H9 (cell line): ENCODE data around the gene ANKRD11. TPM values are rescaled to one million over a fixed set of nuclear protein-coding genes. Genes with fewer than 3 reads are reported as not detected.
A peak's percentile ranks its signal among the peaks of the same experiment; 100 is the strongest.
"Not testable (repeated sequence)": the region's sequence is repeated elsewhere in the genome, so short reads cannot be mapped to it uniquely, and the experiment has no call there.

Source experiments
- DNase-seq: peaks from one replicate; pipeline ENCODE4 v3.0.0-alpha.2; 2017
- H2AFZ ChIP-seq: one replicate; pipeline ENCODE4 v1.6.1; 2013; ENCODE audit warnings: mild to moderate bottlenecking, low read length, control low read depth, moderate library complexity
- H2AK5ac ChIP-seq: 2 replicates; pipeline ENCODE4 v1.6.1; 2013; ENCODE audit warnings: low read length, control low read depth, mixed read lengths; ENCODE audit not compliant: insufficient read length
- H2BK120ac ChIP-seq: one replicate; pipeline ENCODE4 v1.6.1; 2013; ENCODE audit warnings: low read depth, mild to moderate bottlenecking, low read length, control low read depth, inconsistent platforms; ENCODE audit not compliant: poor library complexity, severe bottlenecking
- H2BK12ac ChIP-seq: 2 replicates; pipeline ENCODE4 v1.6.1; 2013; ENCODE audit warnings: low read length, control low read depth, mixed read lengths, low read depth; ENCODE audit not compliant: insufficient read length
- H2BK15ac ChIP-seq: 2 replicates; pipeline ENCODE4 v1.6.1; 2013; ENCODE audit warnings: low read depth, low read length, control low read depth
- H2BK20ac ChIP-seq: one replicate; pipeline ENCODE4 v1.6.1; 2013; ENCODE audit warnings: low read depth, mild to moderate bottlenecking, low read length, control low read depth, inconsistent platforms; ENCODE audit not compliant: poor library complexity, severe bottlenecking
- H2BK5ac ChIP-seq: 2 replicates; pipeline ENCODE4 v1.6.1; 2013; ENCODE audit warnings: low read length, control low read depth, mixed read lengths; ENCODE audit not compliant: insufficient read length
- H3K14ac ChIP-seq: 2 replicates; pipeline ENCODE4 v1.6.1; 2013; ENCODE audit warnings: low read length, control low read depth; ENCODE audit not compliant: insufficient read depth
- H3K18ac ChIP-seq: 2 replicates; pipeline ENCODE4 v1.6.1; 2013; ENCODE audit warnings: low read depth, mild to moderate bottlenecking, mixed read lengths, low read length, control low read depth; ENCODE audit not compliant: insufficient read length
- H3K23ac ChIP-seq: 2 replicates; pipeline ENCODE4 v1.6.1; 2013; ENCODE audit warnings: low read length, control low read depth, mixed read lengths, low read depth; ENCODE audit not compliant: insufficient read length
- H3K23me2 ChIP-seq: 2 replicates; pipeline ENCODE4 v1.6.1; 2013; ENCODE audit warnings: low read depth, mild to moderate bottlenecking, mixed read lengths, low read length, control low read depth; ENCODE audit not compliant: insufficient read length, poor library complexity, severe bottlenecking
- H3K27ac ChIP-seq: 2 replicates; pipeline ENCODE4 v1.5.1; 2013; ENCODE audit warnings: low read length, control low read depth, mixed read lengths, low read depth; ENCODE audit not compliant: insufficient read length
- H3K27me3 ChIP-seq: 2 replicates; pipeline ENCODE4 v1.6.1; 2013; ENCODE audit warnings: low read length, control low read depth, inconsistent platforms; ENCODE audit not compliant: insufficient read depth
- H3K4ac ChIP-seq: 2 replicates; pipeline ENCODE4 v1.6.1; 2013; ENCODE audit warnings: low read depth, mild to moderate bottlenecking, control low read depth, inconsistent platforms, low read length, moderate library complexity
- H3K4me1 ChIP-seq: 2 replicates; pipeline ENCODE4 v1.6.1; 2013; ENCODE audit warnings: low read length, control low read depth, inconsistent platforms; ENCODE audit not compliant: insufficient read depth
- H3K4me2 ChIP-seq: 2 replicates; pipeline ENCODE4 v1.6.1; 2013; ENCODE audit warnings: low read length, control low read depth, mixed read lengths; ENCODE audit not compliant: insufficient read length, insufficient read depth
- H3K56ac ChIP-seq: 2 replicates; pipeline ENCODE4 v1.6.1; 2013; ENCODE audit warnings: low read depth, mild to moderate bottlenecking, mixed read lengths, low read length, control low read depth; ENCODE audit not compliant: insufficient read length
- H3K79me1 ChIP-seq: 2 replicates; pipeline ENCODE4 v1.6.1; 2013; ENCODE audit warnings: low read depth, mild to moderate bottlenecking, moderate library complexity, low read length, control low read depth, inconsistent platforms; ENCODE audit not compliant: insufficient read depth, poor library complexity, severe bottlenecking
- H3K79me2 ChIP-seq: 2 replicates; pipeline ENCODE4 v1.6.1; 2013; ENCODE audit warnings: low read length, control low read depth, inconsistent platforms; ENCODE audit not compliant: insufficient read depth
- H3K9ac ChIP-seq: 2 replicates; pipeline ENCODE4 v1.6.1; 2013; ENCODE audit warnings: low read length, control low read depth, mixed read lengths; ENCODE audit not compliant: insufficient read length; ENCODE audit errors: extremely low read depth
- H3K9me3 ChIP-seq: one replicate; pipeline ENCODE4 v1.6.1; 2013; ENCODE audit warnings: low read depth, low read length, inconsistent platforms; ENCODE audit not compliant: control insufficient read depth
- H3T11ph ChIP-seq: one replicate; pipeline ENCODE4 v1.6.1; 2013; ENCODE audit warnings: mild to moderate bottlenecking, low read length, control low read depth, inconsistent platforms
- H4K20me1 ChIP-seq: one replicate; pipeline ENCODE4 v1.6.1; 2013; ENCODE audit not compliant: control insufficient read depth, insufficient read length, insufficient read depth
- H4K5ac ChIP-seq: 2 replicates; pipeline ENCODE4 v1.6.1; 2013; ENCODE audit warnings: low read depth, mild to moderate bottlenecking, mixed read lengths, low read length, control low read depth; ENCODE audit not compliant: insufficient read length
- H4K8ac ChIP-seq: replicated peaks from 2 replicates; pipeline ENCODE4 v1.6.1; 2013; ENCODE audit warnings: low read length, control low read depth, mixed read lengths, low read depth; ENCODE audit not compliant: insufficient read length
- H4K91ac ChIP-seq: 2 replicates; pipeline ENCODE4 v1.6.1; 2013; ENCODE audit warnings: low read depth, mild to moderate bottlenecking, moderate library complexity, mixed read lengths, low read length, control low read depth; ENCODE audit not compliant: insufficient read length
- H3K27ac Mint-ChIP-seq, 3 experiments: 2 replicates in 2 of 3; 3 replicates in 1 of 3; pipeline ENCODE4 v1.8.0; 2020 to 2021; ENCODE audit warnings: mixed read lengths in 3 of 3, mild to moderate bottlenecking in 1 of 3, moderate library complexity in 1 of 3
- H3K27me3 Mint-ChIP-seq: 2 replicates; pipeline ENCODE4 v1.8.0; 2021; ENCODE audit warnings: low read depth, mild to moderate bottlenecking, moderate library complexity, mixed read lengths
- H3K36me3 Mint-ChIP-seq, 3 experiments: 2 replicates in 2 of 3; 3 replicates in 1 of 3; pipeline ENCODE4 v1.8.0; 2020 to 2021; ENCODE audit warnings: low read depth in 3 of 3, mixed read lengths in 3 of 3; ENCODE audit not compliant: insufficient read depth in 1 of 3
- H3K4me1 Mint-ChIP-seq, 2 experiments: 2 replicates each; pipeline ENCODE4 v1.8.0; 2020; ENCODE audit warnings: mixed read lengths in 2 of 2
- H3K4me3 Mint-ChIP-seq, 2 experiments: 2 replicates in 1 of 2; 3 replicates in 1 of 2; pipeline ENCODE4 v1.8.0; 2020 to 2021; ENCODE audit warnings: mild to moderate bottlenecking in 2 of 2, mixed read lengths in 2 of 2, moderate library complexity in 1 of 2
- H3K9me3 Mint-ChIP-seq, 2 experiments: 2 replicates in 1 of 2; 3 replicates in 1 of 2; pipeline ENCODE4 v1.8.0; 2020; ENCODE audit warnings: mild to moderate bottlenecking in 2 of 2, mixed read lengths in 2 of 2, moderate library complexity in 1 of 2
- CTCF ChIP-seq: fragments of 200-600 bp; sonication (generic); conservative IDR thresholded peaks from 3 replicates; pipeline ENCODE4 v1.8.0; 2021; ENCODE audit warnings: antibody characterized with exemption, mild to moderate bottlenecking
- WGBS: extraction: QIAGEN DNeasy Blood & Tissue Kit; methylation state at CpG from one replicate; pipeline ENCODE4 v1.1.7; 2013; ENCODE audit warnings: missing lambda C conversion rate, low lambda C conversion rate, mixed read lengths; ENCODE audit not compliant: insufficient read length; ENCODE audit errors: extremely low coverage; 5-methylcytosine and 5-hydroxymethylcytosine counted together
- total RNA-seq: library from RNA; stranded (reverse); gene quantifications from 2 replicates; pipeline ENCODE4 v1.2.1, GENCODE V29; 2021

ANKRD11 gene
- total RNA-seq, 1 experiment from 2014 or later, result 181 TPM

- Histone ChIP-seq H2BK15ac (no peak overlapping the region), H3K4me2 (no peak overlapping the region), H3K9me3 (no peaks in the 10 kb centered on the region), H3K9ac (no peak overlapping the region), H3K4me1 (no peaks in the 10 kb centered on the region; the same call in 1 of the 2 replicates), H2AK5ac (no peak overlapping the region), H3K23me2 (no peaks in the 10 kb centered on the region), H2BK20ac (no peak overlapping the region), H3K79me1 (peaks cover 1% of the 10 kb centered on the region), H2BK120ac (no peak overlapping the region), H4K20me1 (peaks cover 4% of the 10 kb centered on the region), H3K14ac (no peak overlapping the region), H4K5ac (no peak overlapping the region), H2BK5ac (no peak overlapping the region), H2BK12ac (no peak overlapping the region), H3K79me2 (peaks cover 58% of the 10 kb centered on the region), H3K18ac (no peak overlapping the region), H3K23ac (no peak overlapping the region), H2AFZ (no peak overlapping the region), H3T11ph (no peak overlapping the region), H3K4ac (no peak overlapping the region), H4K8ac (no peak overlapping the region), H4K91ac (no peak overlapping the region), H3K56ac (no peak overlapping the region), H3K27ac (no peak overlapping the region), H3K27me3 (no peaks in the 10 kb centered on the region)
- no peak overlapping the region; a peak in 1 of 5 replicates for H3K4me3 Mint-ChIP-seq
- peaks cover 0 to 2% (median 1%) of the 10 kb centered on the region in 3 experiments; a peak in 3 of 7 replicates for H3K36me3 Mint-ChIP-seq
- peaks cover 2% of the 10 kb centered on the region; the same call in 1 of the 2 replicates for H3K27me3 Mint-ChIP-seq
- H3K9me3 Mint-ChIP-seq, result no peaks in the 10 kb centered on the region
- no CpG with 5 or more reads among the region's 2 CpGs for WGBS
- DNase-seq, result no peak
- TF ChIP-seq CTCF, result no peak
- peaks cover 44 to 49% of the 10 kb centered on the region in 2 experiments for H3K4me1 Mint-ChIP-seq
- H3K27ac Mint-ChIP-seq, result peak overlapping the region; percentile 19 to 93 (median 92); a peak in 6 of 7 replicates
Measured at GRCh38 chr16:89334050-89334449, 156.3 kb downstream of the ANKRD11 start.

- H3K27ac ChIP-seq, H3K9me3 ChIP-seq, H3K4ac ChIP-seq, H2BK120ac ChIP-seq, H3K4me3 Mint-ChIP-seq, H2BK15ac ChIP-seq, H3K23me2 ChIP-seq, H4K91ac ChIP-seq, H2BK5ac ChIP-seq, DNase-seq, H2AK5ac ChIP-seq, H3K36me3 Mint-ChIP-seq, H3T11ph ChIP-seq, H2BK20ac ChIP-seq, H2BK12ac ChIP-seq, H3K27me3 Mint-ChIP-seq, H4K20me1 ChIP-seq, H3K14ac ChIP-seq, H3K56ac ChIP-seq, H4K5ac ChIP-seq, H3K9ac ChIP-seq, H4K8ac ChIP-seq, H3K27me3 ChIP-seq, H3K4me1 ChIP-seq, H2AFZ ChIP-seq, H3K23ac ChIP-seq, H3K18ac ChIP-seq, H3K9me3 Mint-ChIP-seq, H3K79me1 ChIP-seq, H3K4me2 ChIP-seq: not testable (repeated sequence)
- WGBS, result no CpG with 5 or more reads among the region's 13 CpGs
- H3K27ac Mint-ChIP-seq, result peak overlapping the region; percentile 84 to 92 (median 84); a peak in 6 of 7 replicates
- peaks cover 57% of the 10 kb centered on the region for H3K79me2 ChIP-seq
- peaks cover 40 to 46% of the 10 kb centered on the region in 2 experiments for H3K4me1 Mint-ChIP-seq
Measured at GRCh38 chr16:89333401-89334001, 156.9 kb downstream of the ANKRD11 start.
